ENCODE measurements around the gene TOP2B. TPM values are rescaled to one million over a fixed set of nuclear protein-coding genes. Genes with fewer than 3 reads are reported as not detected.

The TOP2B gene
- total RNA-seq, 1 donor from 2014 or later: 170 TPM

GRCh38 chr3:25576831-25577454 lies 87.8 kb downstream of the TOP2B start:
- DNase-seq (ENCODE audit: low read depth, low spot score): no peak
- peaks cover 12% of the 10 kb centered on the region for H3K4me1 Mint-ChIP-seq
- TF ChIP-seq, protein P1, sequence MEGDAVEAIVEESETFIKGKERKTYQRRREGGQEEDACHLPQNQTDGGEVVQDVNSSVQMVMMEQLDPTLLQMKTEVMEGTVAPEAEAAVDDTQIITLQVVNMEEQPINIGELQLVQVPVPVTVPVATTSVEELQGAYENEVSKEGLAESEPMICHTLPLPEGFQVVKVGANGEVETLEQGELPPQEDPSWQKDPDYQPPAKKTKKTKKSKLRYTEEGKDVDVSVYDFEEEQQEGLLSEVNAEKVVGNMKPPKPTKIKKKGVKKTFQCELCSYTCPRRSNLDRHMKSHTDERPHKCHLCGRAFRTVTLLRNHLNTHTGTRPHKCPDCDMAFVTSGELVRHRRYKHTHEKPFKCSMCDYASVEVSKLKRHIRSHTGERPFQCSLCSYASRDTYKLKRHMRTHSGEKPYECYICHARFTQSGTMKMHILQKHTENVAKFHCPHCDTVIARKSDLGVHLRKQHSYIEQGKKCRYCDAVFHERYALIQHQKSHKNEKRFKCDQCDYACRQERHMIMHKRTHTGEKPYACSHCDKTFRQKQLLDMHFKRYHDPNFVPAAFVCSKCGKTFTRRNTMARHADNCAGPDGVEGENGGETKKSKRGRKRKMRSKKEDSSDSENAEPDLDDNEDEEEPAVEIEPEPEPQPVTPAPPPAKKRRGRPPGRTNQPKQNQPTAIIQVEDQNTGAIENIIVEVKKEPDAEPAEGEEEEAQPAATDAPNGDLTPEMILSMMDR (conservative IDR thresholded peaks at IDR 0.05): no peak
- H3K27ac Mint-ChIP-seq (ENCODE audit: unreplicated experiment): peak overlapping the region; percentile 65
- no peaks in the 10 kb centered on the region for H3K9me3 Mint-ChIP-seq
- H3K36me3 Mint-ChIP-seq (ENCODE audit: low read depth): no peaks in the 10 kb centered on the region
- H3K4me3 Mint-ChIP-seq: no peak overlapping the region
- H3K27me3 Mint-ChIP-seq (ENCODE audit: low read depth): no peaks in the 10 kb centered on the region

DNA sequence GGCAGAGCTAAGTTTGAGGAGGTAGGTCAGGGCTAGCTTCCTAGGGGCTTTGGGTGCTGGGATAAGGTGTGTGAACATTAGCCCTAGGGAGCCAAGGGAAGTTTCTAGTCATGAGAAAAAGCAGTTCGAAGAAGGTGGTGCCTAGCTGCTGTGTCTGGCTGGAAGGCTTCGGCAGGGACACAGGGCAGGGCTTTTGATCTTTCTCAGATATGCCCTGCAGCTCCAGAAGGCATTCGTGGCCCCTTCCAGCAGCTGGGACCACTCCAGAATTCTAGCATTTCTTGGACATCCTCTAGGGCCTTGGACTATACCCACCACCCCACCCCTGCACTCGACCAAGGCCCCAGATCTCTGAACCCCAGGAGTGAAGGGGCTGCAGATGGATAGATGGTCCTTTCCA lies 88.6 kb downstream of the TOP2B start:
- Mint-ChIP-seq H3K27ac (ENCODE audit: unreplicated experiment) (no peak overlapping the region), H3K27me3 (ENCODE audit: low read depth) (no peaks in the 10 kb centered on the region), H3K36me3 (ENCODE audit: low read depth) (no peaks in the 10 kb centered on the region), H3K4me1 (peaks cover 5% of the 10 kb centered on the region), H3K4me3 (no peak overlapping the region), H3K9me3 (no peaks in the 10 kb centered on the region)
- no peak for DNase-seq (ENCODE audit: low read depth, low spot score)
- TF ChIP-seq, protein P1 (conservative IDR thresholded peaks at IDR 0.05): no peak

DNA sequence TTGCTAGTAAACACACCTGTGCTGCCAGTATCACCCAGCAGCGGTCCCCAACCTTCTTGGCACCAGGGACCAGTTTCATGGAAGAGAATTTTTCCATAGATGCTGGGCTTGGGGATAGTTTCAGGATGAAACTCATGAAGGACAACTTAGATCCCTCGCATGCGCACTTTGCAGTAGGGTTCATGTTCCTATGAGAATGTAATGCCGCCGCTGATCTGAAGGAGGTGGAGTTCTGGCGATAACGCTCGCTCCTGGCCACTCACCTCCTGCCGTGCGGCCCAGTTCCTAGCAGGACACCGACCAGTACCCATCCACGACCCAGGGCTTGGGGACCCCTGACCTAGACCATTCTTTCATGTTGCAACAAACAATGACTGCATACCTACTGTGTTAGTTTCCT lies 89.7 kb downstream of the TOP2B start:
- TF ChIP-seq, protein P1 (conservative IDR thresholded peaks at IDR 0.05): no peak
- Mint-ChIP-seq H3K36me3 (ENCODE audit: low read depth) (no peaks in the 10 kb centered on the region), H3K9me3 (no peaks in the 10 kb centered on the region), H3K4me3 (no peak overlapping the region), H3K27ac (ENCODE audit: unreplicated experiment) (no peak overlapping the region), H3K4me1 (peaks cover 7% of the 10 kb centered on the region), H3K27me3 (ENCODE audit: low read depth) (no peaks in the 10 kb centered on the region)
- no peak for DNase-seq (ENCODE audit: low read depth, low spot score)

- Mint-ChIP-seq H3K27me3 (ENCODE audit: low read depth) (no peaks in the 10 kb centered on the region), H3K9me3 (no peaks in the 10 kb centered on the region), H3K27ac (ENCODE audit: unreplicated experiment) (no peak overlapping the region), H3K36me3 (ENCODE audit: low read depth) (no peaks in the 10 kb centered on the region), H3K4me3 (no peak overlapping the region), H3K4me1 (peaks cover 13% of the 10 kb centered on the region)
- TF ChIP-seq, protein P1 (conservative IDR thresholded peaks at IDR 0.05): no peak
- no peak for DNase-seq (ENCODE audit: low read depth, low spot score)
Measured at GRCh38 chr3:25574172-25574765, 90.4 kb downstream of the TOP2B start.

DNA sequence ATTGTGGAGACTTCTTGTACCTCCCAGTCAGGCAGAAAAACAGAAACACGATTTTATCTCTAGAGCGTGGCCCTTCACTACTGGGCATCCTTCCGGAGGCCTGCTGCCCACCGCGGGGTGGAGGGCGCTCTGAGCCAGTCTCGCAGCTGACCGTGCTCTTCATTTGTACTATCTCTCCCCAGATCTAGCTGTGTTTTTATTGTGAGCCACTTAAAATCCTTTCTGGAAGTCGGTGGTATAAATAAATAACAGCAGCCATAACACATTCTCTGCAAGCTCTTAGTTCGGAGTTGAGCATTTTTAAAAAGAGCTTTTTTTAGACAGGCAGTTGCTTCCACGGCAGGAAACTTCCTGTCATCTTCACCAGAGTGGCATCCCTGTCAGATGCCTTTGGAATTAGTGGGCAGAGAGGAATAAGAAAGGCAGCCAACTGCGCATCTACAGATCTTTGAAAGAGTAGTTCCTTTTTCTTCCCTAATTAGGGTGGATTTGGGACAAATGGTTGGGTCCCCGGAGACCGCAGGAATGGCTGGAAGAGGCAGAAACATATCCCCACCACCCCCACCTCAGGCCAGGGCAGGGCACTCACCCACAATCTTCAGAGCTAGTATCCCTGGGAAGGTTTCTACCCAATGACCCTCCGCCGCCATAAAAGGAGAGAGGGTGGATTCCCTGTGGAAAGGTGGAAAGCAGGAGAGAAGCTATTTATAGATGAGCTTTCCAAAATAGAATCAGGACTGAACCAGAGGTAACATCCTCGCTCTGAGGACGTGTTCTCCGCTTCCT lies 91.1 kb downstream of the TOP2B start:
- DNase-seq (ENCODE audit: low read depth, low spot score): no peak
- Mint-ChIP-seq H3K4me3 (no peak overlapping the region), H3K9me3 (no peaks in the 10 kb centered on the region), H3K27ac (ENCODE audit: unreplicated experiment) (no peak overlapping the region), H3K4me1 (peaks cover 16% of the 10 kb centered on the region), H3K36me3 (ENCODE audit: low read depth) (no peaks in the 10 kb centered on the region), H3K27me3 (ENCODE audit: low read depth) (no peaks in the 10 kb centered on the region)
- TF ChIP-seq, protein P1 (conservative IDR thresholded peaks at IDR 0.05): no peak

Data from neural crest cell (in vitro differentiated cells).